G401.6 (cell line): ENCODE results near the gene PARVA.

Source experiments
- FAIRE-seq: peaks from 2 replicates; lab custom pipeline; 2012; peaks lifted over from hg19 to GRCh38; lab: Jason Lieb, UNC

Gene PARVA

DNA sequence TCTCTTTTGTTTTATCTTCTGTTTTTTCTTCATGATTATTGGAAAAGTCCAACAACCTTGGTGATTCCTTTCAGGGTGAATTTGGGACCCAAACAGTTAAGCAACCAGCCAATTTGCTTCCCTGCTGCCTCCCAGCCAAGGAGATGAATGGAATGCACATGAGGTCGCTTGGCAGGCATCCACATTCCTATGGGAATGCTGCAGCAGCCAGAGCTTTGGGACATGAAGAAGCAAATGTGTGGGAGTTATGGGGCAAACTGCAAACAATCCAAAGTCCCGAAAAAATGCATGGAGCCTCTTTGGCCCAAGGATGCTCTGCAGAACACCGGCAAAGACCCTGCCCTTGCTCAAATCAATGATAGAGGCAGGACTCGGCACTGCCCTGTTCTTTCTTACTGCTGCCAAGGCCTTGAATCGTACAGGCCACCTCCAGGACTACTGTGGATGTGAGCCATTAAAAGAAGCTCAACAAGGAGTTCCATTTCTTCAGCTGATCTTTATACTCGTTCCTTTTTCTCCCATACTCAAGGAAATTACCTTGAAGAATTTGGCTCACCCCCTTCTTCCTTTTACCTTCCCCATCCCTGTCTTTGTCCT, 179.5 kb downstream of the PARVA start:
- peak; percentile 94 for FAIRE-seq

- no peak for FAIRE-seq
Measured at GRCh38 chr11:12559011-12559410, 181.6 kb downstream of the PARVA start.

GRCh38 chr11:12560362-12560761, 183.0 kb downstream of the PARVA start:
- no peak for FAIRE-seq

- FAIRE-seq = no peak
Measured at GRCh38 chr11:12560861-12561260, 183.5 kb downstream of the PARVA start.

DNA sequence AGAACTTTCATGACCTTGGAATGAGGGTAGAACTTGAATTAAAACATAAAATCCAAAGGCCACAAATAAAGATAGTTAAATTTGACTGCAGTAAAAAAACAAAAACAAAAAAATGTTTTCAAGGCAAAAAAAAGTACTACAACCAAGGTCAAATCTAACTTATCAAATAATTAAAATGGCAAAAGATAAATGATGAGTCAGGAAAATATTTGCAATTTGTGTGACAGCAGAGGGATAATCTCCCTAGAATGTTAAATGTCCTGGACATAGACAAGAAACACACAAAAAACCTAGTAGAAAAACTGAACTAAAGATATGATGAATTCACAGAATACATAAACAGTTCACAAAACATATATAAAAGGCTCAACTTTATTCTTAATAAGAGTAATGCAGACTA, 186.6 kb downstream of the PARVA start:
- peak; percentile 42 for FAIRE-seq

GRCh38 chr11:12565406-12565805, 188.0 kb downstream of the PARVA start:
- FAIRE-seq = no peak

- no peak for FAIRE-seq
Measured at GRCh38 chr11:12567746-12568460, 190.5 kb downstream of the PARVA start.

DNA sequence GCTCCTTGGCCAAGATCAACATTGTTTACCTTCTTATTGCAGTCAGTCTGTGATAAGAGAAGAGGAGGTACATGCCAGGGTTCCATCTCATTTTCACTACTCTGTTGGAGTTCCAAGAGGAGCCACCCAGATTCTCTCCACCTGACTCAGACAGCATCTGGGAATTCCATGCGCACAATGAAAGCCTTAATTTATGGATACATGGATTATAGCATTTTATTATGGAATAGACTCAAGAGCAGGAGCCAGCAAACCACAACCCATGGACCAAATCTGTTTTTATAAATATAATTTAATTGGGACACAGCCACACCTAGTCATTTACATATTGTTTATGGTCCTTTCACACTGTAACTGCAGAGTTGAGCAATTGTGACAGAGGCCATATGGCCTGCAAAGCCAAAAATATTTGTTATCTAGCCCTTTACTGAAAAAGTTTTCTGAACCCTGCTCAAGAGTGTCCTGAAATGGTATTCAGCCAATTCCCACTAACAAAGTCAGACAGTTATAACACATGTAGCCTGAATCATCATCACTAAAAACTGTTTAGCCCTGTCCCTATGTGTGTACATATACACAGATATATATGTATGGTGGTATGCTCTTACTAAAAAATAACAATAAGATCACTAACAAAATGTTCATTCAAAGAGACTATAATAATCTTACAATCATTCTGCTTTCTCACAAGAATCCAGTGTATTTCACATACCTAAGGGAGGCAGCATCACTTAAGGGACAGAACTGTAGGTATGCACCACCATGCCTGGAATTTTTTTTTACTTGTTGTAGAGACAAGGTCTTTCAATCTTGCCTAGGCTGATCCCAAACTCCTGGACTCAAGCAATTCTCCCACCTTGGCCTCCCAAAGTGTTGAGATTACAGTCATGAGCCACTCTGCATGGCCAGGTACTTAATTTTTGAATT, 192.4 kb downstream of the PARVA start:
- no peak for FAIRE-seq

GRCh38 chr11:12573707-12574485, 196.5 kb downstream of the PARVA start:
- FAIRE-seq = no peak

DNA sequence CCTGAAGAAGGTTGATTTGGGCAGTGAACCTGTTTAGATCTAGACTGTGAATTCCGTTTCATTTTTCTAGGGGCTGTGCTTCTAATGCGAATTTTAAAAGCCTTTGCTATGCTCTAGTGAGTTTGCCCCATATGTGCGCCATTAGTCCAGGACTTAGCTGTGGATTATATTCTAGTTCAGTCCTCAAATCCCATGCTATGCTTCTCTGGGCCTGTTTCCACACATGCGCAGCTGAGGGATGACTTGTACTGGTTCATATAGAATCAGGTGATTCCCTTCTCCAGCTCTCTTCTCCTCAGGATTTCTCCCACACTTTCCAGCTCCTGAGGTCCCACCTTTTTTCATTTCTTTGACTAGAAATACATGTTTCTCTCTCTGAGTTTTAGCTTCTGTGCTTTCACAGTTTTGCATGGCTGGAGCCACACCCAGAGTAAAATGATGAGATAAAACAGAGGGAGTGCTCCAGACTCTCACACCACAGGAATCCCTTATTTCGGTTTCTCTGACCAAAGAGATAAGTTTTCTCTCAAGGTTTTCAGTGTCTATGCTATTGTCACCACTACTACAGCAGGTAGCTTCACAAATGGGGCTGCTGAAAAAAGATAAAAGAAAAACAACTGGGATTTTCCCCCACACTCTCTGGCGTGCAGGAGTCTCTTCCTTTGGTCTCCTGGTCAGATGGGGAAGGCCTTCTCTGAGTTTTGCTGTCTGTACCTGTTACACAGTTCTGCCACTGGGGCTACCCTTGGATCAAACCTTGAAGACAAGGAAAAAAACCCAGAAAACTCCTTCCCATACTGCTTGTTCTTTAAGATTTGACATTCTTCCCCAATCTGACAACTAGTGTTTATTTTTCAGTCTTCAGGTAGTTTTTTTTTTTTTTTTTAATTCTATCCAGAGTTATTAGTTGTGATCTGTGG, 200.6 kb downstream of the PARVA start:
- no peak for FAIRE-seq

DNA sequence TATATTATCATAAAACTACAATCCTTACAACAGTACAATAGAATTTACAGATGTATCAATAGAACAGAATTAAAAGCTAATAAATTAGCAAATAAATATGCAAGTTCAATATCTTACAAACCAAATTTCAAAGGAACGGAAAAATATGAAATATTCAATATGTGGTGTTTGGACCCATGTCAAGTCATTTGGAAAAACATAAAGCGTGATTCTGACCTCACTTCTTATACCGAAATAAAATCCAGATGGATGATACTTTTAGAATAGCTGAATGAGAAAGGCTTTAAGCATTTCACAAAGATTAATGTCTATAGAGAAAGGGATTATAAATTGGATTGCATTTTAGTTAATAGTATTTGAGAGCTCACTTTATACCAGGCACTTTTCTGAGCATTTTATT, 204.0 kb downstream of the PARVA start:
- FAIRE-seq = no peak

GRCh38 chr11:12581923-12582322, 204.6 kb downstream of the PARVA start:
- no peak for FAIRE-seq
